Ishikawa (cell line): ENCODE data around the gene LRP8.

ENCODE experiments used
- CEBPB ChIP-seq: IDR thresholded peaks from 2 replicates; pipeline ENCODE4 v1.6.1; 2012
- CREB1 ChIP-seq: IDR thresholded peaks from 2 replicates; pipeline ENCODE4 v1.6.1; 2012; ENCODE audit warnings: low read depth
- EGR1 ChIP-seq: IDR thresholded peaks from 2 replicates; pipeline ENCODE4 v1.6.1; 2012
- EP300 ChIP-seq: IDR thresholded peaks from 2 replicates; pipeline ENCODE4 v1.6.1; 2012; ENCODE audit warnings: borderline replicate concordance
- FOXM1 ChIP-seq: IDR thresholded peaks from 2 replicates; pipeline ENCODE4 v1.6.1; 2012; ENCODE audit warnings: low read depth, borderline replicate concordance
- MAX ChIP-seq: IDR thresholded peaks from 2 replicates; pipeline ENCODE4 v1.6.1; 2012
- NFIC ChIP-seq: IDR thresholded peaks from 2 replicates; pipeline ENCODE4 v1.6.1; 2012
- RAD21 ChIP-seq: IDR thresholded peaks from 2 replicates; pipeline ENCODE4 v1.6.1; 2012; ENCODE audit warnings: low read depth
- REST ChIP-seq: IDR thresholded peaks from 2 replicates; pipeline ENCODE4 v1.6.1; 2012; ENCODE audit warnings: low read depth, mild to moderate bottlenecking
- TAF1 ChIP-seq: IDR thresholded peaks from 2 replicates; pipeline ENCODE4 v1.6.1; 2012; ENCODE audit warnings: low read depth, mild to moderate bottlenecking
- TCF12 ChIP-seq: IDR thresholded peaks from 2 replicates; pipeline ENCODE4 v1.6.1; 2012; ENCODE audit warnings: low read depth
- TEAD4 ChIP-seq: IDR thresholded peaks from 2 replicates; pipeline ENCODE4 v1.6.1; 2012
- USF1 ChIP-seq: IDR thresholded peaks from 2 replicates; pipeline ENCODE4 v1.6.1; 2012
- YY1 ChIP-seq: IDR thresholded peaks from 2 replicates; pipeline ENCODE4 v1.6.1; 2012; ENCODE audit warnings: low read depth
- ZBTB7A ChIP-seq: IDR thresholded peaks from 2 replicates; pipeline ENCODE4 v1.6.1; 2012; ENCODE audit warnings: low read depth

The LRP8 gene

GRCh38 chr1:53326088-53326597, 1.7 kb downstream of the LRP8 start:
- peak; percentile 78 for TF ChIP-seq USF1
- TF ChIP-seq REST = no peak
- no peak for TF ChIP-seq CEBPB
- peak; percentile 53; the same call in 1 of the 2 replicates for TF ChIP-seq FOXM1
- no peak for TF ChIP-seq RAD21
- no peak for TF ChIP-seq TCF12
- TF ChIP-seq ZBTB7A = no peak; the same call in 1 of the 2 replicates
- peak; percentile 71; the same call in 1 of the 2 replicates for TF ChIP-seq MAX
- no peak; the same call in 1 of the 2 replicates for TF ChIP-seq EP300
- no peak for TF ChIP-seq NFIC
- peak; percentile 32; the same call in 1 of the 2 replicates for TF ChIP-seq TAF1

GRCh38 chr1:53325326-53326087, 2.4 kb downstream of the LRP8 start:
- TF ChIP-seq MAX (no peak), CREB1 (no peak), TCF12 (0 out of 2 replicates have a peak, but pooled peaks have one; percentile 5)

- TF ChIP-seq NFIC = no peak
- no peak for TF ChIP-seq RAD21
- TF ChIP-seq USF1 = no peak
- no peak for TF ChIP-seq FOXM1
- no peak for TF ChIP-seq YY1
- no peak for TF ChIP-seq EGR1
- TF ChIP-seq TEAD4 = no peak
- no peak for TF ChIP-seq MAX
- TF ChIP-seq ZBTB7A = no peak
- no peak for TF ChIP-seq EP300
- no peak for TF ChIP-seq CREB1
Observed at GRCh38 chr1:53324728-53325297, 3.1 kb downstream of the LRP8 start.

GRCh38 chr1:53324321-53324720, 3.5 kb downstream of the LRP8 start:
- TF ChIP-seq NFIC (no peak), CREB1 (no peak), ZBTB7A (no peak), USF1 (no peak), FOXM1 (no peak), REST (no peak), TEAD4 (no peak), TAF1 (no peak), RAD21 (no peak), TCF12 (no peak), EP300 (no peak), YY1 (no peak), EGR1 (no peak), MAX (no peak), CEBPB (no peak)

- TF ChIP-seq TCF12 (no peak), ZBTB7A (no peak), TAF1 (no peak), EP300 (no peak), YY1 (no peak), TEAD4 (no peak), EGR1 (no peak), USF1 (no peak), CEBPB (no peak), CREB1 (no peak), FOXM1 (no peak), MAX (no peak), REST (no peak), NFIC (no peak), RAD21 (no peak)
Observed at GRCh38 chr1:53323316-53323715, 4.6 kb downstream of the LRP8 start.
